HepG2 (cell line): ENCODE data around the gene FAAP100. TPM values are rescaled to one million over a fixed set of nuclear protein-coding genes. Genes with fewer than 3 reads are reported as not detected.
A peak's percentile ranks its signal among the peaks of the same experiment; 100 is the strongest.

Experiments
- CENPX ChIP-seq: sonication (generic); formaldehyde crosslinking; IDR thresholded peaks from 2 replicates; pipeline ENCODE4 v1.9.0; 2021; ENCODE audit warnings: mild to moderate bottlenecking, missing genetic modification reagents, moderate library complexity
- DBP ChIP-seq: sonication (generic); formaldehyde crosslinking; IDR thresholded peaks from 2 replicates; pipeline ENCODE4 v1.4.0; 2020; ENCODE audit warnings: missing genetic modification reagents; ENCODE audit errors: not compliant biosample characterization
- E2F1 ChIP-seq: sonication (generic); formaldehyde crosslinking; IDR thresholded peaks from 2 replicates; pipeline ENCODE4 v1.5.0; 2020; ENCODE audit warnings: missing genetic modification reagents
- GABPB1 ChIP-seq: IDR thresholded peaks from 2 replicates; pipeline ENCODE4 v1.6.1; 2016; ENCODE audit warnings: mild to moderate bottlenecking, missing genetic modification reagents, moderate library complexity, missing compliant biosample characterization
- GRHL1 ChIP-seq: sonication (generic); formaldehyde crosslinking; conservative IDR thresholded peaks from 2 replicates; pipeline ENCODE4 v1.8.0; 2022; ENCODE audit warnings: missing genetic modification reagents
- HNRNPLL ChIP-seq: fragments of 200-400 bp; formaldehyde crosslinking; IDR thresholded peaks from 2 replicates; pipeline ENCODE4 v1.6.1; 2017; ENCODE audit warnings: mild to moderate bottlenecking, low read depth, low read length; ENCODE audit not compliant: poor library complexity, severe bottlenecking
- ISL2 ChIP-seq: sonication (generic); formaldehyde crosslinking; IDR thresholded peaks from 2 replicates; pipeline ENCODE4 v1.5.0; 2020; ENCODE audit warnings: missing genetic modification reagents
- SOX5 ChIP-seq: IDR thresholded peaks from 2 replicates; pipeline ENCODE4 v1.6.1; 2016; ENCODE audit warnings: borderline replicate concordance
- SP1 ChIP-seq, 2 experiments: fragments of 450-650 bp in 1 of 2; sonication (generic) in 1 of 2; formaldehyde crosslinking in 1 of 2; IDR thresholded peaks; 2 replicates each; pipeline versions ENCODE4 v1.4.0 to v1.6.1; 2016 to 2020; ENCODE audit warnings: missing genetic modification reagents in 1 of 2
- ZBTB8A ChIP-seq: sonication (generic); formaldehyde crosslinking; IDR thresholded peaks from 2 replicates; pipeline ENCODE4 v1.4.0; 2020; ENCODE audit warnings: mild to moderate bottlenecking, low read depth, missing genetic modification reagents, borderline replicate concordance
- ZMYM2 ChIP-seq: sonication (generic); formaldehyde crosslinking; IDR thresholded peaks from 2 replicates; pipeline ENCODE4 v1.8.0; 2022; ENCODE audit warnings: mild to moderate bottlenecking, missing genetic modification reagents
- ZNF260 ChIP-seq: sonication (generic); formaldehyde crosslinking; IDR thresholded peaks from 2 replicates; pipeline ENCODE4 v1.4.0; 2020; ENCODE audit warnings: missing genetic modification reagents, low read depth, mild to moderate bottlenecking, borderline replicate concordance
- ZNF430 ChIP-seq: sonication (generic); formaldehyde crosslinking; IDR thresholded peaks from 2 replicates; pipeline ENCODE4 v1.9.0; 2021; ENCODE audit warnings: mild to moderate bottlenecking, missing genetic modification reagents
- ZNF800 ChIP-seq: sonication (generic); formaldehyde crosslinking; IDR thresholded peaks from 2 replicates; pipeline ENCODE4 v1.4.0; 2020; ENCODE audit warnings: missing genetic modification reagents
- polyA plus RNA-seq, 8 experiments: library from polyadenylated mRNA; depleted of rRNA in 3 of 8; stranded (reverse) in 7 of 8; unstranded in 1 of 8; fragments of >200 nt; fragmentation: Illumina TruSeq in 4 of 8; extraction: Trizol in 4 of 8; gene quantifications; 2 replicates each; pipeline versions ENCODE4 v1.2.1 to v1.2.3, GENCODE V29; 2011 to 2016; ENCODE audit warnings: low read depth in 4 of 8, missing spikeins in 1 of 8, mixed read lengths in 1 of 8; ENCODE audit not compliant: insufficient read depth in 1 of 8
- total RNA-seq, 5 experiments: library from RNA; depleted of rRNA; stranded (reverse); fragments of >200 nt; fragmentation: Illumina TruSeq; extraction: Trizol; gene quantifications; 2 replicates each; pipeline ENCODE4 v1.2.3, GENCODE V29; 2016; ENCODE audit warnings: low read depth in 1 of 5
- TF ChIP-seq, protein P1 (sequence below): sonication (generic); formaldehyde crosslinking; IDR thresholded peaks from 2 replicates; pipeline ENCODE4 v1.4.0; 2020; ENCODE audit warnings: mild to moderate bottlenecking, missing genetic modification reagents
- TF ChIP-seq, protein P2 (sequence below): sonication (generic); formaldehyde crosslinking; IDR thresholded peaks from 2 replicates; pipeline ENCODE4 v1.5.0; 2020; ENCODE audit warnings: missing genetic modification reagents
- TF ChIP-seq, protein P3 (sequence below): sonication (generic); formaldehyde crosslinking; IDR thresholded peaks from 2 replicates; pipeline ENCODE4 v1.4.0; 2020; ENCODE audit warnings: mild to moderate bottlenecking, low read depth, missing genetic modification reagents

FAAP100 gene
- total and polyA plus RNA-seq, 2 of the 13 experiments (the other 11 are each of a cell fraction or from before 2014, with no cell fraction given): 7.6 to 20.8 TPM

DNA sequence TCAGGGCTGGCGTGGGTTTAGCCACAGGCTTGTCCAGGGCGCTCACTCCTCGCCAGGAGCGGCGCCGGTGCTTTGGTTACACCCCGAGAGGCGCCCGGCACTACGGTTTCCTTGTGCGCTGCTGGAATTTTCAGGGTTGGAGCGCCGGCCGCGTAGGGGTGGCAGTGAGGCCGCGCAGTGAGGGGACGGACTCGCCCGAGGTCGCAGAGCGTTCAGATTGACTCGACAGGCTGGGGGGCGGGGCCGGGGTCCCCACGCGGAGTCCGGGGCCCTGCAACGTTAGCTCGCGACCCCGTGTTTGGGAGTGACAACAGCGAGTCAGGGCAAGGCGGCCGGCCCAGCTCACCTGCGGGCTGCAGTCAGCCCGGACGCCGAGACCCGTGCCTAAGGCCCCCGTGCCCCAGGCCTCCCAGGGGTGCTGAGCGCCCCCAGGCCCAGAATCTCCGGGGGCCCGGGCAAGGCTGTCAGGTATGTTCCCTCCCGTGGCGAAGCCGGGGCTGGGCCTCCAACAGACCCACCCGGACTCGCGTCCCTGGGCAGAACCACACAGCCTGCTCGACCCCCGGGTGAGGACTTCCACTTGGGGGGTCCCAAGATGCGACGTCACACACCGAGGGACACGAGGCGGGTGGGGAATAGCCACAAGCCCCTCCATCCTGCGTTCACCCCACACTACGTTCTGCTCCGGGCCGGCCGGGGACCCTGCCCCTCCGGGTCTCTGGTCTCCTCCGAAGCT, 38.2 kb downstream of the FAAP100 start (continued):
- TF ChIP-seq ZNF800 (CRISPR knock-in tag) (peak; percentile 90), SOX5 (CRISPR knock-in tag) (no peak), ZMYM2 (CRISPR knock-in tag) (no peak), E2F1 (CRISPR knock-in tag) (peak; percentile 48; the same call in 1 of the 2 replicates), HNRNPLL (peak; percentile 94), ISL2 (CRISPR knock-in tag) (peak; percentile 14; the same call in 1 of the 2 replicates), GABPB1 (CRISPR knock-in tag) (no peak; the same call in 1 of the 2 replicates), ZNF260 (CRISPR knock-in tag) (no peak), ZNF430 (CRISPR knock-in tag) (no peak), GRHL1 (CRISPR knock-in tag) (no peak), ZBTB8A (CRISPR knock-in tag) (peak; percentile 61; the same call in 1 of the 2 replicates), DBP (peak; percentile 44), CENPX (CRISPR knock-in tag) (no peak), SP1 (IDR thresholded peaks at IDR 0.05) (no peak), SP1 (CRISPR knock-in tag; IDR thresholded peaks at IDR 0.05) (no peak)
- TF ChIP-seq, protein P1, sequence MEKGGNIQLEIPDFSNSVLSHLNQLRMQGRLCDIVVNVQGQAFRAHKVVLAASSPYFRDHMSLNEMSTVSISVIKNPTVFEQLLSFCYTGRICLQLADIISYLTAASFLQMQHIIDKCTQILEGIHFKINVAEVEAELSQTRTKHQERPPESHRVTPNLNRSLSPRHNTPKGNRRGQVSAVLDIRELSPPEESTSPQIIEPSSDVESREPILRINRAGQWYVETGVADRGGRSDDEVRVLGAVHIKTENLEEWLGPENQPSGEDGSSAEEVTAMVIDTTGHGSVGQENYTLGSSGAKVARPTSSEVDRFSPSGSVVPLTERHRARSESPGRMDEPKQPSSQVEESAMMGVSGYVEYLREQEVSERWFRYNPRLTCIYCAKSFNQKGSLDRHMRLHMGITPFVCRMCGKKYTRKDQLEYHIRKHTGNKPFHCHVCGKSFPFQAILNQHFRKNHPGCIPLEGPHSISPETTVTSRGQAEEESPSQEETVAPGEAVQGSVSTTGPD: peak; percentile 2; the same call in 1 of the 2 replicates
- TF ChIP-seq, protein P2, sequence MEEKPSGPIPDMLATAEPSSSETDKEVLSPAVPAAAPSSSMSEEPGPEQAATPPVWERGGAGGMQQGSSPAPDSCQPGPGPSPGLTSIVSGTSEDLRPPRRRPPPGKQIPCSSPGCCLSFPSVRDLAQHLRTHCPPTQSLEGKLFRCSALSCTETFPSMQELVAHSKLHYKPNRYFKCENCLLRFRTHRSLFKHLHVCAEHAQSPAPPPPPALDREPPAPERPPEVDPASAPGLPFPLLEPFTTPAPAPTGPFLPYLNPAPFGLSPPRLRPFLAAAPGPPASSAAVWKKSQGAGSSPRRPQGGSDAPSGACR (CRISPR knock-in tag): no peak
- TF ChIP-seq, protein P3, sequence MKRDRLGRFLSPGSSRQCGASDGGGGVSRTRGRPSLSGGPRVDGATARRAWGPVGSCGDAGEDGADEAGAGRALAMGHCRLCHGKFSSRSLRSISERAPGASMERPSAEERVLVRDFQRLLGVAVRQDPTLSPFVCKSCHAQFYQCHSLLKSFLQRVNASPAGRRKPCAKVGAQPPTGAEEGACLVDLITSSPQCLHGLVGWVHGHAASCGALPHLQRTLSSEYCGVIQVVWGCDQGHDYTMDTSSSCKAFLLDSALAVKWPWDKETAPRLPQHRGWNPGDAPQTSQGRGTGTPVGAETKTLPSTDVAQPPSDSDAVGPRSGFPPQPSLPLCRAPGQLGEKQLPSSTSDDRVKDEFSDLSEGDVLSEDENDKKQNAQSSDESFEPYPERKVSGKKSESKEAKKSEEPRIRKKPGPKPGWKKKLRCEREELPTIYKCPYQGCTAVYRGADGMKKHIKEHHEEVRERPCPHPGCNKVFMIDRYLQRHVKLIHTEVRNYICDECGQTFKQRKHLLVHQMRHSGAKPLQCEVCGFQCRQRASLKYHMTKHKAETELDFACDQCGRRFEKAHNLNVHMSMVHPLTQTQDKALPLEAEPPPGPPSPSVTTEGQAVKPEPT (CRISPR knock-in tag): peak; percentile 22; the same call in 1 of the 2 replicates
